GM12873 (cell line): ENCODE results near the gene AZU1.

Source experiments
- TF ChIP-seq, protein P1 (sequence below): IDR thresholded peaks from 2 replicates; pipeline ENCODE4 v1.5.1; 2012; ENCODE audit warnings: low read depth, mild to moderate bottlenecking, moderate library complexity, low read length, control low read depth; ENCODE audit not compliant: insufficient read depth; ENCODE audit errors: missing control alignments

Gene AZU1

DNA sequence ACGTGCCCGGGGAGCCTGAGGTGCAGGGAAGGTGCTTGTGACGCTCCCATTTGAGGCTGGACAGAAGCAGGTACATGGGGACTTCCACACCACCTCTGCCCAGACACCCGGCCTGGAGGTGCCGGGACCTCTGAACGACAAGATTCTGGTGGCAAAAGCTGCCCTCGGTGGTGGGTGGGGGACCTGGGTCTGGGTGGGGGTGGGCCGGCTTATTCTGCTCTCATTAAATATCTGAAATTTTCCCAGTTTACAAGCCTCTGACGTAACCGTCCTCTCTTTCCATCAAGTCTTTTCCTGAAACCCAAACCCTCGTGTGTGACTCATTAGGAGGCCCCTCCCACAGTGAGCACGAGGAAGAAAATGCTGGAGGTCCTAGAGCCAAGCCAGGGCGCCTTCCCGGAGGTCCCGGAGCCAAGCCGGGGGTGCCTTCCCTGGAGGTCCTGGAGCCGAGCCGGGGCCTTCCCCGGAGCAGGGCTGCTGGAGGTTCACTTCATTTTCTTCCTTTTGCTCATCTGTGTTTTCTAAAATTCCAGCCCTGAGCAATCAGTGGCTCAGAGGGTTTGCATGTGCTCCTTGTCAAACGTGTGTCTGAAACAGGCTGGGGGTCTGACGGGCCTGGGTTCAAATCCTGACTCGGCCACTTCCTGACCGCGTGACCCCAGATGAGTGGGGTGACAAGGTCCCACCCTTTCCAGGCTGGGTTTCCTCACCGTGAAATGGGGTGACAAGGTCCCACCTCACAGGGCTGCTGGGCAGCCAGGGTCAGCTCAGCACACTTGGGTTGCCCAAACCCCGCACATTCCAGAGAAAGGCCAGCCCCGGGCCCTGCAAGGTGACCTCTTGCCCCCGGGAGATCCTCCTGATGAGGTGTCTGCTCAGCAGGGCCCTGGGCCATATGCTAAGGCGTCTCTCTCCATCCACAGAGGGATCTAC lies 41.9 kb downstream of the AZU1 start:
- TF ChIP-seq, protein P1, sequence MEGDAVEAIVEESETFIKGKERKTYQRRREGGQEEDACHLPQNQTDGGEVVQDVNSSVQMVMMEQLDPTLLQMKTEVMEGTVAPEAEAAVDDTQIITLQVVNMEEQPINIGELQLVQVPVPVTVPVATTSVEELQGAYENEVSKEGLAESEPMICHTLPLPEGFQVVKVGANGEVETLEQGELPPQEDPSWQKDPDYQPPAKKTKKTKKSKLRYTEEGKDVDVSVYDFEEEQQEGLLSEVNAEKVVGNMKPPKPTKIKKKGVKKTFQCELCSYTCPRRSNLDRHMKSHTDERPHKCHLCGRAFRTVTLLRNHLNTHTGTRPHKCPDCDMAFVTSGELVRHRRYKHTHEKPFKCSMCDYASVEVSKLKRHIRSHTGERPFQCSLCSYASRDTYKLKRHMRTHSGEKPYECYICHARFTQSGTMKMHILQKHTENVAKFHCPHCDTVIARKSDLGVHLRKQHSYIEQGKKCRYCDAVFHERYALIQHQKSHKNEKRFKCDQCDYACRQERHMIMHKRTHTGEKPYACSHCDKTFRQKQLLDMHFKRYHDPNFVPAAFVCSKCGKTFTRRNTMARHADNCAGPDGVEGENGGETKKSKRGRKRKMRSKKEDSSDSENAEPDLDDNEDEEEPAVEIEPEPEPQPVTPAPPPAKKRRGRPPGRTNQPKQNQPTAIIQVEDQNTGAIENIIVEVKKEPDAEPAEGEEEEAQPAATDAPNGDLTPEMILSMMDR, result no peak

DNA sequence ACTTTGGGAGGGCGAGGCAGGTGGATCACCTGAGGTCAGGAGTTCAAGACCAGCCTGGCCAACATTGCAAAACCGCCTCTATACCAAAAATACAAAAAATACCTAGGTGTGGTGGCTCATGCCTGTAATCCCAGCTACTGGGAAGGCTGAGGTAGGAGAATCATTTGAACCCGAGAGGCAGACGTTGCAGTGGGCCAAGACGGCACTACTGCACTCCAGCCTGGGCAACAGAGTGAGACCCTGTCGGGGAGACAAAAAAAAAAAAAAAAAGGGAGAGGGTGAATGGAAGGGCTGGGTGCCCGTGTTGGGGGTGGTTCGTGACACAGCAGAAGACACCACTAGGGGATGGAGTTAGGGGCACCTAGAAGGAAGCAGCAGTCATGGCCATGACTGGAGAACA lies 42.7 kb downstream of the AZU1 start:
- TF ChIP-seq, protein P1, result no peak

DNA sequence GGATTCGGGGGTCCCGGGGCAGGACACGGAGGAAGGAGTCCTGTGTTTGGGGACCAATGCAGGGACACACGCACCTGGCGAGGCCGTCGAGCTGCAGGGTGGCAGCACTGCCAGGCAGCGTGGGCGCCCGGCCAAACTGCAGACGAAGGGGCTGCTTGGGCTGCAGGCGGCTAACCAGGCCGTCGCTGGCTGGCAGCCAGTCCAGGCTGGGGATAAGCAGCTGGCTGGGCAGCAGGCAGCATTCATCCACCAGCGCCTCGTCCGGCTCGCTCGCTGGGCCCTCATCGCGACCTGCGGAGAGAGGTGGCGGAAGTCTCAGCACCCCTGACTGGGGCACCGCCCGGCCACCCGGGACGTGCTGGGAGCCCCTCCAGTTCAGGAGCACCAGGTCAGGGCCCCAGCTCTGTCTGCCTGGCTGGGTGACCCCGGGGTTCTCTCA lies 43.3 kb downstream of the AZU1 start:
- TF ChIP-seq, protein P1, result no peak

DNA sequence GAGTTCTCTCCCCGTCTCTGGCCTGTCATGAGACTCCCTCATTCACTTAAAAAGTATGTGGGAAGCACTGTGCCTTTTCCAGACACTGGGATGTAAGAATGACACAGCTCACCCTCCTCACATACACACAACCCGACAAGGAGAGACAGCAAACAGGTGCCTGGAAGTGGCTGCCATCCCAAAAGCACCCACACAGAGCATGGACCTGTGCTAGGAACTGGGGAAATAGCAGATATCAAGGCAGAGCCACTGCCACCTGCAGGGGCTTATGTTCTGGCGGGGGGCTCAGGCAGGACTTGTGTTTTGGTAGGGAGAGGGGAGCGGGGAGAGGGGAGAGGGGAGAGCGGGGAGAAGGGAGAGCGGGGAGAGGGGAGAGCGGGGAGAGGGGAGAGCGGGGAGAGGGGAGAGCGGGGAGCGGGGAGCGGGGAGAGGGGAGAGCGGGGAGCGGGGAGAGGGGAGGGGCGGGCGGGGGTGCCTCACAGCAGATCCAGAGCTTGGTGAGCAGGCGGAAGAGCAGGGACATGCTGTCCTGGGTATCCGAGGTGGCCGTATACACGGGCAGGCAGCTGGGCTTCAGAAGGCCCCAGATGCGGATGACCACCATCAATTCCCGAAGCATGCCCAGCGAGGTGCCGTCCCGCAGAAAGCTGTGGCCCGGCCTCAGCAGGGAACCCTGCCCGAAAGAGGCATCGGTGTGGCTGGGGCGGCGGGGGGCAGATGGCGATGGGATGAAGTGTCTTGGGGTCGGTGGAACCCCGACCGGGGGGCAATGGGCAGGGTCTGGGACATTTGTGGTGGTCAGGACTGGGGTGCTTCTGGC lies 44.0 kb downstream of the AZU1 start:
- TF ChIP-seq, protein P1, result no peak

DNA sequence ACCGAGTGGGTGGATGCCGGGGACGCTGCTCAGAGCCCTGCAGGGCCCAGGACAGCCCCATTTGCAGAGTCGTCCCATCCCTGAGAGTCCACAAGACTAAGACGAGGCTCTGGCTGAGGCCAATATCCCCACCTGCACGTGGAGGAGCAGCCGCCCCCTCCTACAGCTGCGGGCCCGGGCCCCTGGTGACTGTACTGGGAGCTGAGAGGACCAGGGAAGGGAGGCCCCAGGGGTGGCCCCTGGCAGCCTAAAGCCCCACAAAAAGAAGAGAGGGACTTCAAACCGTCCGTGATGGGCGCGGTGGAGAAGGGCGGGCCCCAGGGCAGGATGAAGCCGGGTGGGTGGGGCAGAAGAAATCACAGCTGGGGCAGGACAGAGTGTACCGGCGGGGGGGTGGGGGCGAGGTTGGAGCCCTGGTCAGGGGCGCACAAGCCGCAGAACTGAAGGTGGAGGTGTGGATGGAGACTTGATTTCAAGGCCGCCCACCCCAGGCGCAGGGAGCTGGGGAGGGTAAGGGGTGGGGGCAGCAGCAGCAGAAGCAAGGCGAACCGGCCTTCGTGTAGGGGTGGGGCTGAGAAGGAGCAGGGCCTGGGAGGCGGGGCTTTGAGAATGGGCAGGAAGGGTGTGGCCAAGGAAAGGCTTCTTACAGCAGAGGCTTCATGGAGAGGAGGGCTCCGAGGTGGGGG lies 44.8 kb downstream of the AZU1 start:
- TF ChIP-seq, protein P1, result no peak

DNA sequence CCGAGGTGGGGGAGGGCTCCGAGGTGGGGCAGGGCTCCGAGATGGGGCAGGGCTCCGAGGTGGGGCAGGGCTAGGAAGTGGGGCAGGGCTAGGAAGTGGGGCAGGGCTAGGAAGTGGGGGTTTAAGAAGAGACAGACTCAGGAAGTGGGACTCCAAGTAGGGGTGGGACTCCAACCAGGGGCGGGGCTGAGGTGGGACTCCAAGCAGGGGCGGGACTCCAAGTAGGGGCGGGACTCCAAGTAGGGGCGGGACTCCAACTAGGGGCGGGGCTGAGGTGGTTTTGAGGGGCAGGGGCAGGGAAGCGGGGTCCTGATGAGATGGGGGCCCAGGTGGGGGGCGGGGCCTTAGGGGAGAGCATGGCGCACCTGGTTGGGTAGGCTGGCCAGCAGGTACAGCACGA lies 45.4 kb downstream of the AZU1 start:
- TF ChIP-seq, protein P1, result no peak
